PFSK-1 (cell line): Measurements from ENCODE around the gene GUK1.

Experiments used
- FOXP2 ChIP-seq: optimal IDR thresholded peaks from 2 replicates; pipeline ENCODE3; 2011; ENCODE audit warnings: borderline replicate concordance, control low read depth, inconsistent platforms; ENCODE audit not compliant: insufficient read depth; ENCODE audit errors: extremely low read length, extremely low read depth
- POLR2AphosphoS5 ChIP-seq: IDR thresholded peaks from 2 replicates; pipeline ENCODE4 v1.6.1; 2012; ENCODE audit warnings: low read depth, mild to moderate bottlenecking, control low read depth, low read length, moderate library complexity
- SIN3A ChIP-seq: IDR thresholded peaks from 2 replicates; pipeline ENCODE4 v1.6.1; 2012; ENCODE audit warnings: mild to moderate bottlenecking, low read length, moderate library complexity, borderline replicate concordance; ENCODE audit not compliant: insufficient read depth
- TAF1 ChIP-seq: IDR thresholded peaks from 2 replicates; pipeline ENCODE4 v1.6.1; 2012; ENCODE audit warnings: low read length, control low read depth, borderline replicate concordance; ENCODE audit not compliant: insufficient read depth
- TF ChIP-seq, protein P1 (sequence below), 2 experiments: IDR thresholded peaks; 2 replicates each; pipeline versions ENCODE4 v1.6.1 to v1.8.0; 2011 to 2012; ENCODE audit warnings: low read depth in 2 of 2, low read length in 2 of 2, control low read depth in 1 of 2, inconsistent platforms in 1 of 2, mild to moderate bottlenecking in 1 of 2, moderate library complexity in 1 of 2; ENCODE audit not compliant: insufficient read depth in 1 of 2

The GUK1 gene

DNA sequence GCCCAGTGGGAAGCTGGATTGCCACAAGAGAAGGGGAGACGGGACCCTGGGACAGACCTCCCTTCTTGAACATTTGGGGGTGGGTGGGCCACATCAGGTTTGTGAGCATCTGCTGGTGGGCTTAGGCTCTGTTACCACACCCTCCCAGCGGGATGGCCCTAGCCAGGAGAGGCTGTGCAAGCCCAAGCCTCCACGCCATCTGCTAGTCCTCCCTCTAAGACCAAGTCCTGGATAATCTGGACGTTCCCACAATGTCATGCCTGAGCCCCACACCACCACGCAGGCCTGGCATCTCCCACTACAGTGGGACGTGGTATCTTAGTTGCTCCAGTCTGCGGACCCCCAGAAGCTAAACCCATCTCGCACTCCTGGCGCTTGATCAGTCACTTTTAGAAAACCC, 21.8 kb downstream of the GUK1 start:
- TF ChIP-seq, protein P1, sequence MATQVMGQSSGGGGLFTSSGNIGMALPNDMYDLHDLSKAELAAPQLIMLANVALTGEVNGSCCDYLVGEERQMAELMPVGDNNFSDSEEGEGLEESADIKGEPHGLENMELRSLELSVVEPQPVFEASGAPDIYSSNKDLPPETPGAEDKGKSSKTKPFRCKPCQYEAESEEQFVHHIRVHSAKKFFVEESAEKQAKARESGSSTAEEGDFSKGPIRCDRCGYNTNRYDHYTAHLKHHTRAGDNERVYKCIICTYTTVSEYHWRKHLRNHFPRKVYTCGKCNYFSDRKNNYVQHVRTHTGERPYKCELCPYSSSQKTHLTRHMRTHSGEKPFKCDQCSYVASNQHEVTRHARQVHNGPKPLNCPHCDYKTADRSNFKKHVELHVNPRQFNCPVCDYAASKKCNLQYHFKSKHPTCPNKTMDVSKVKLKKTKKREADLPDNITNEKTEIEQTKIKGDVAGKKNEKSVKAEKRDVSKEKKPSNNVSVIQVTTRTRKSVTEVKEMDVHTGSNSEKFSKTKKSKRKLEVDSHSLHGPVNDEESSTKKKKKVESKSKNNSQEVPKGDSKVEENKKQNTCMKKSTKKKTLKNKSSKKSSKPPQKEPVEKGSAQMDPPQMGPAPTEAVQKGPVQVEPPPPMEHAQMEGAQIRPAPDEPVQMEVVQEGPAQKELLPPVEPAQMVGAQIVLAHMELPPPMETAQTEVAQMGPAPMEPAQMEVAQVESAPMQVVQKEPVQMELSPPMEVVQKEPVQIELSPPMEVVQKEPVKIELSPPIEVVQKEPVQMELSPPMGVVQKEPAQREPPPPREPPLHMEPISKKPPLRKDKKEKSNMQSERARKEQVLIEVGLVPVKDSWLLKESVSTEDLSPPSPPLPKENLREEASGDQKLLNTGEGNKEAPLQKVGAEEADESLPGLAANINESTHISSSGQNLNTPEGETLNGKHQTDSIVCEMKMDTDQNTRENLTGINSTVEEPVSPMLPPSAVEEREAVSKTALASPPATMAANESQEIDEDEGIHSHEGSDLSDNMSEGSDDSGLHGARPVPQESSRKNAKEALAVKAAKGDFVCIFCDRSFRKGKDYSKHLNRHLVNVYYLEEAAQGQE (IDR thresholded peaks at IDR 0.05; ENCODE audit: insufficient read depth in 1 of 2, low read depth in 2 of 2, low read length in 2 of 2): no peak
- TF ChIP-seq TAF1 (no peak), SIN3A (no peak), POLR2AphosphoS5 (no peak), FOXP2 (no peak)

DNA sequence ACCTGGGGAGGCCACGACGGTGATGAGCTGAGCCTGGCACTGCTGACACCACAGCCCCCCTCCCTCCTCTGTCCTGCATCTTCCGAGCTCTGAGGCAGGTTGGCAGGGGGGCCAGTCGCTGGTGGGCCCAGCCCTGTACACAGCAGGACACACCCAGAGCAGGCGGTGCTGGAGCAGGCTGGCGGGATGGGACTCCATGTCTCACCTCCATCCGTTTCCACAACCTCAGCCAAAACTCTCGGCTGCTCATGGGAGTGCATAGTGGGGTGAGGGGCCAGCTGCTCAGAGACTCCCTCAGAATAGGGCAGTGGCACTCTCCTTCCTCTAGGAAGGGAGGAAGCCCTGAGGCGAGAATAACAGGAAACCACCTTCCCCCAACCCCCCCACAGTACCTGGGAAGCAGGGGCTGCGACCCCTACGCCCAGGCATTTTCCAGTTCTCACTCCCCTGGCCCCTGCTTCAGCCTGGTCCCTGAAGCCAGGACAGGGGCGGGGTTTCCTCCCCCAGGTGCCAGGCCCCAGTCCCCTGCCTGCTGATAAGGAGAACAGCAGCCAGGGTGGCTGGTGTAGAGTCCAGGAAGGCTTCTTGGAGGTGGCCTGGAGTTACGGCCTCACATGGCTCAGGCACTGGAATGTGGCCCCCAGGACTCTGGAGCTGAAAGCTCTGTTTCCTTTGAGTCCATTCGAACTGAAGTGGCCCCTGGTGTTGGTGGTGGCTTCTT, 22.4 kb downstream of the GUK1 start:
- TF ChIP-seq, protein P1 (IDR thresholded peaks at IDR 0.05; ENCODE audit: insufficient read depth in 1 of 2, low read depth in 2 of 2, low read length in 2 of 2): no peak
- TF ChIP-seq FOXP2 (no peak), SIN3A (no peak), POLR2AphosphoS5 (no peak), TAF1 (no peak)

DNA sequence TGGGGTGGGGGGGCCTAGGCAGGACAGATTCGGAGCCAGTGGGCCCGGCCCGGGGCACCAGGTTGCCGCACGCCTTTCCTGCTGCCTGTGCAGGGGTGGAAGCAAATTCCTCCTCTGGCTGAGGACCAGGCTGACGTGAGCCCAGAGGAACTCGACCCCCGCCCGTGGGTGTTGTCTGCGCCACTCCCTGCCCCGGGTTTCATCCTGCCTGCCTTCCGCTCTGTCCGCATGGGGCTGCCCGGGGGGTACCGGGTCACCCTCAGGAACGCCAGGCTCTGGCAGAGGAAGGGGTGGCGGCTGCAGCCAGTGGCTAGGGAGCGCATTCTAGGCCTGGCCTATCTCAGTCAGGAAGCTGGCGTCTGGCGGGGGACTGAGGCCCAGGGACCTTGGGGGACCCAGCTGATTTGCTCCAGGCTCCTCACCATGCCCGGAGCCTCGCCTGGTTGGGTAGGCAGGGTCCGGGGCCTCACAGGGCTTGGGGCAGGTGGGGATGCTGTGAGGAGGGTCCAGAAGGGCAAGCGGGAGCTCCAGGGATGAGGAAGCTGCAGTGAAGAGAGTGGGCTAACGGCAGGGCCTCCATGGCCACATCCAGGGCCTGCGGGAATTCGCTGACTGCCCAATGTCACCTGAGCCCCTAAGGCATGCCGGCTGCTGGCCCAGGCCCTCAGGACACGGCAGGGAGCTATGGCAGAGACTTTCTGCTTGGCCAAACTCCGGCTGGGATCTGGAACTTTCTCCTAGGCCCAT, 23.1 kb downstream of the GUK1 start:
- TF ChIP-seq, protein P1 (IDR thresholded peaks at IDR 0.05; ENCODE audit: insufficient read depth in 1 of 2, low read depth in 2 of 2, low read length in 2 of 2): no peak
- TF ChIP-seq TAF1 (no peak), SIN3A (no peak), POLR2AphosphoS5 (no peak), FOXP2 (no peak)

DNA sequence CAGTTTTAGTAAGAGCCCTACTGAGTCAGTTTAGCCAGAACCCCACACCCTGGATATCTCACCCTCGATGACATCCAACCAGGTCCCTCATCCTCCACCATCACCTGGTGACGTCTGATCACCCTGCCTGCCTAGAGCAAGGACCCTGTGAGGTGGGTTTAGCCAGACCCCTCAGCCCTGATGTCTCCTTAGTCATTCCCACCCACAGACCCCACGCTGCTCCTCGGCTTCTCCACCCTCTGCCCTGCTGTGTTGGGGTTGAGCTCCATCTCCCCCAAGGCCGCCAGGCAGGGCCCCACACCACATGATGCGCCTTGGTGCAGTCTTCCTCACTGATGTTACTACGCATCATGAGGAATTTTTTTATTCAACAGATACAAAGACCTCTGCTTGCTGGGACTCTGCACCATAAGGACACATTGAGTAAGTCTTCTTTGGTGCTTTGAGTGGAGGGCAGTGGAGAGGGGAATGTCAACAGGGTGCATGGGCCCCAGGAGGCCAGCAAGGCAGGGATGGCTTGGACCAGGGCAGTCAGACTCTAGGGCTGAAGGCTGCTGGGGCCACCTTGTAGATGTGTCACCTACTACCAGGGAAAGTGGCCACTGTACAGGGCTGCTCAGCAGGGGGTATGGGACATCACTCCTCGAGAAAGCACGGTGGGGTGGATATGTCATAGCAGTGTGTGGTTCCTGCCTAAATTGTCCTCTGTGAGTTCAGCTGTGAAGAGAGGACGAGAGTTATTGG, 23.9 kb downstream of the GUK1 start:
- TF ChIP-seq SIN3A (no peak), FOXP2 (no peak), TAF1 (no peak), POLR2AphosphoS5 (no peak)

DNA sequence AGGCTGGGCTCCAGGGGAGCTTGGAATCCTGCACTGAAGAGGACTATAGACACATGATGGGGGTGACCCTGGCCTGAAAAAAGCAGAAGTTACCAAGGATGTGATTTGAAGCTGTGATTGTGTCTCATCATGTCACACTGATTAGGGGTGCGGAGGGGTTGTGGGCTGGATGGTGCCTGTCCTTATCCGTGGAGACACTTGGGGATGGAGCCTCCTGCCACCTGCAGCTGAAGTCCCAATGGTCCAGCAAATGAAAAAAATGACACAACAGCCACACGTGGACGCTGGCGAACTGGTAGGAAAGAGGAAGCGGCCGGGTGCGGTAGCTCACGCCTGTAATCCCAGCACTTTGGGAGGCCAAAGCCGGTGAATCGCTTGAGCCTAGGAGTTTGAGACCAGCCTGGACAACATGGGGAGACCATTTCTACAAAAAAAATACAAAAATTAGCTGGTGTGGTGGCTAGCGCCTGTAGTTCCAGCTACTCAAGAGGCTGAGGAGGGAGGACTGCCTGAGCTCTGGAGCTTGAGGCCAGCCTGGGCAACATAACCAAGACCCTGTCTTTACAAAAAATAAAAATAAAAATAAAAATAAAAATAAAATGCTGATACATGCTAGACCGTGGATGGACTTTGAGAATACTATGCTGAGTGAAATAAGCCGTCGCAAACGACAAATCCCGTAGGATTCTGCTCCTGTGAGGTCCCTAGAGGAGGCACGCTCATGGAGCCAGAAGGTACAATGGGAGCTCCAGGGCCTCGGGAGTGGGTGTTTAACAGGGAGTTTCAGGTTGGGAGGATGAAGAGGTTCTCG, 24.7 kb downstream of the GUK1 start:
- TF ChIP-seq SIN3A: no peak
- no peak for TF ChIP-seq TAF1
- no peak for TF ChIP-seq FOXP2
- TF ChIP-seq, protein P1 (IDR thresholded peaks at IDR 0.05; ENCODE audit: insufficient read depth in 1 of 2, low read depth in 2 of 2, low read length in 2 of 2): no peak
- no peak for TF ChIP-seq POLR2AphosphoS5
